ENCODE results near the gene PPTC7. TPM values are rescaled to one million over a fixed set of nuclear protein-coding genes. Genes with fewer than 3 reads are reported as not detected.
A peak's percentile ranks its signal among the peaks of the same experiment; 100 is the strongest.

The PPTC7 gene
- total RNA-seq, 1 experiment from 2014 or later: 27.8 TPM

- no peaks in the 10 kb centered on the region for H3K27me3 Mint-ChIP-seq (ENCODE audit: unreplicated experiment)
- H3K9me3 Mint-ChIP-seq (ENCODE audit: low read depth, unreplicated experiment): no peaks in the 10 kb centered on the region
- no TSS peak for BruUV-seq (replicated peaks)
- CTCF ChIA-PET: interaction anchor here (0.7 to 1.0 kb wide), 3 partner anchors 30 to 924 kb away, joined by 3 to 6 read pairs (median 4); partner anchors contain the start of genes FAM216A and GPN3
- peak overlapping the region; percentile 95 for H3K4me3 Mint-ChIP-seq (ENCODE audit: low read depth, unreplicated experiment)
- peak overlapping the region; percentile 76 for H3K27ac Mint-ChIP-seq (ENCODE audit: unreplicated experiment)
- no peak for DNase-seq
- H3K36me3 Mint-ChIP-seq (ENCODE audit: insufficient read depth, unreplicated experiment): peaks cover 49% of the 10 kb centered on the region
- TF ChIP-seq, protein P1, sequence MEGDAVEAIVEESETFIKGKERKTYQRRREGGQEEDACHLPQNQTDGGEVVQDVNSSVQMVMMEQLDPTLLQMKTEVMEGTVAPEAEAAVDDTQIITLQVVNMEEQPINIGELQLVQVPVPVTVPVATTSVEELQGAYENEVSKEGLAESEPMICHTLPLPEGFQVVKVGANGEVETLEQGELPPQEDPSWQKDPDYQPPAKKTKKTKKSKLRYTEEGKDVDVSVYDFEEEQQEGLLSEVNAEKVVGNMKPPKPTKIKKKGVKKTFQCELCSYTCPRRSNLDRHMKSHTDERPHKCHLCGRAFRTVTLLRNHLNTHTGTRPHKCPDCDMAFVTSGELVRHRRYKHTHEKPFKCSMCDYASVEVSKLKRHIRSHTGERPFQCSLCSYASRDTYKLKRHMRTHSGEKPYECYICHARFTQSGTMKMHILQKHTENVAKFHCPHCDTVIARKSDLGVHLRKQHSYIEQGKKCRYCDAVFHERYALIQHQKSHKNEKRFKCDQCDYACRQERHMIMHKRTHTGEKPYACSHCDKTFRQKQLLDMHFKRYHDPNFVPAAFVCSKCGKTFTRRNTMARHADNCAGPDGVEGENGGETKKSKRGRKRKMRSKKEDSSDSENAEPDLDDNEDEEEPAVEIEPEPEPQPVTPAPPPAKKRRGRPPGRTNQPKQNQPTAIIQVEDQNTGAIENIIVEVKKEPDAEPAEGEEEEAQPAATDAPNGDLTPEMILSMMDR (IDR thresholded peaks at IDR 0.05; ENCODE audit: unreplicated experiment): no peak
- intact Hi-C loops (cut with micrococcal nuclease; ENCODE audit: unreplicated experiment): no loop called here
- H3K4me1 Mint-ChIP-seq (ENCODE audit: low read depth, unreplicated experiment): peaks cover 15% of the 10 kb centered on the region
Observed at GRCh38 chr12:110498984-110499706, 84.0 kb downstream of the PPTC7 start.

Other genes with a start within 250 kb of the PPTC7 start
- gene ANAPC7, start 179.6 kb downstream of the PPTC7 start, total RNA-seq (2022): 111 and 136 TPM in 2 replicates
- gene ARPC3, start 133.0 kb downstream of the PPTC7 start, total RNA-seq (2022): 321 and 344 TPM in 2 replicates
- 31.8 and 35.9 TPM in 2 replicates for gene GPN3, start 115.1 kb downstream of the PPTC7 start, total RNA-seq (2022)
- 10.5 and 11.2 TPM in 2 replicates for gene FAM216A, start 114.5 kb downstream of the PPTC7 start, total RNA-seq (2022)
- gene VPS29, start 81.2 kb downstream of the PPTC7 start, total RNA-seq (2022): 156 and 164 TPM in 2 replicates
- gene RAD9B, start 81.0 kb downstream of the PPTC7 start, total RNA-seq (2022): 0.80 and 1.9 TPM in 2 replicates
- 41.0 and 41.8 TPM in 2 replicates for gene TCTN1, start 30.8 kb upstream of the PPTC7 start, total RNA-seq (2022)
- 0.71 and 0.99 TPM in 2 replicates for gene HVCN1, start 105.8 kb upstream of the PPTC7 start, total RNA-seq (2022)
- 199 and 213 TPM in 2 replicates for gene PPP1CC, start 159.6 kb upstream of the PPTC7 start, total RNA-seq (2022)